Stimulated activated CD4-positive, alpha-beta T cell treated with anti-CD3 and anti-CD28 coated beads, Interleukin-1b, Interleukin-23, amount 100 ng/mL, for 48 hours (primary cell): Measurements from ENCODE around the gene NXN.
"Not testable (repeated sequence)": the region's sequence is repeated elsewhere in the genome, so short reads cannot be mapped to it uniquely, and the experiment has no call there.

Experiments
- DNase-seq: peaks from one replicate; pipeline ENCODE4 v3.0.0-alpha.2; 2020

Gene NXN

DNA sequence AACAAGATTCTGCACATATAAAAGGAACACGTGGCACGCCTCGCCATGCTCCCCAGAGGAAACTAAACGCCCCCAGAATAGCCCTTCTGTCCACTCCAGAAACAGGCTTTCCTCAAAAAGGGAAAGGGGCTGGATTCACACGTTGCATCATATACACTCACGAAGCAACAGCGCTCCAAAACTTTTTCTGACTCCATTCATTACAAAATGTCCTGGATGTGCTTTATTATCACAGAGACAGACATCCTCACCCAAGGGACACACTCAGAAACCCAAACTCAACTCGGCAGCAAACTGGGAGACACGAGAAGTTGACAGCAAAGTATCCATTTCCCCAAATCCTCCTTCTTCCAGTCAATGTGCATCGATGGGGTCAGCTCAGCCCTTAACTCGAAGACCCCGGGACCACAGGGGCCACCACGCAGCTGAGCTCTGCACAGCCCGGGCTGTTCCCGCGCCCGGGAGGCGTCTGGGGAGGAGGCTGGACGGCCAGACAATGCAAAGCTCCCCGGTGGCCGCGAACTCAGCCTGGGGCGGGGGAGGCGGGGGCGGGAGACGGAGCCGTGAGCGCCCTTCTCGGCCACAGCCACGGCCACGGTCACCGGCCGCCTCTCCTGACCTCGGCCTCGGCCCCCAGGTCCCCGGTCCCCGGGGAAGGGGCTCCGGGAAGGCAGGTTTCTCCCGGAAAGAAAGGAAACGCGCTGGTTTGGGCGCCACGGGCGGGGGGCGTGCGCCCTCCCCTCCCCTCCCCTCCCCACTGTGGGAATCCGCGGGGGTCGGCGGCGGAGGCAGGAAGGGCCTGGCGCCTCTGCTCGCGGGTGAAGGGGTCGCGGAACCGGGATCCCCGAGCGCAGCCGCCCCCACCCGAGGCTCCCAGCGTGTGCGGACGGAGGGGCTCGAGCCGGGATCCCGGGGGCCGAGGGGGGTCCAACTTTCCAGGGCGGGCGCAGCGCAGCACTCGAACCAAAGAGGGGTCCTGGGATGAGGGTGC is 1.2 kb downstream of the NXN start:
- no peak for DNase-seq

DNA sequence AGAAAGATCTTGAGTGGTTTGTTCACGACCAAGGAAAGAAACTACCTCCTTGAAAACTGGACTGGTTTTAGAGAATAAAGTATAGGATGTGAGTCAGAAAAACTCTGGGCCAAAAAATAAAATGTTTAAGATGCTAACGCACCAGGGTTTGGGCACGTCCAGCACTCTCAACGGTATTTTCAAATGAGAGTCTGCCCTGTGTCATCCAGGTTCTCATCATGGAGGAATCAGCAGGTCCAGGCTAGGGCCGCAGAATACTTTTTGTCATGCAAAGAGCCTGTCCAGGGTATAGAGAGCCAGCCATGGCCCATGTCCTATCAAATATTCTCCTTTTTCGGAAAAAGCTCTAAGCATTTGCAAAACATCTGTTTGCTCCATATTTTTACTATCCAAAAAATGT is 2.4 kb downstream of the NXN start:
- no peak for DNase-seq

DNA sequence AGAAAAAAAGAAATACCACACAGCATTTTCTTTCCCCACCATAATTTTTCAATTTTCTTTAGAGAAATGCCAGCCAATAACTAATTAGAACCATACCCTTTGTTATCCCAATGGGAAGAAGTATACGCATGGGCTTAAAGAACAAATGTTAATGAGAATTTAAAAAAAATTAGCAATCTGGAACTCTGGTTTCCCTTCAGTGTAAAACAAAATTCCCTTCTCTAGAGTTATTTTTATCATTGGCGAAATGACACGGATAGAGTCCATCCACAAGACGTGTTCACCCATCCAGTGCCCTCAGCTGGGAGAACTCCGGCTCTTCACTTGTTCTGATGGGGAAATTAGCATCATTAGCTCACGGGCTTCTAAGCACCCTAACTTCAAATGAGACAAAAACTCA is 3.3 kb downstream of the NXN start:
- DNase-seq, result no peak

DNA sequence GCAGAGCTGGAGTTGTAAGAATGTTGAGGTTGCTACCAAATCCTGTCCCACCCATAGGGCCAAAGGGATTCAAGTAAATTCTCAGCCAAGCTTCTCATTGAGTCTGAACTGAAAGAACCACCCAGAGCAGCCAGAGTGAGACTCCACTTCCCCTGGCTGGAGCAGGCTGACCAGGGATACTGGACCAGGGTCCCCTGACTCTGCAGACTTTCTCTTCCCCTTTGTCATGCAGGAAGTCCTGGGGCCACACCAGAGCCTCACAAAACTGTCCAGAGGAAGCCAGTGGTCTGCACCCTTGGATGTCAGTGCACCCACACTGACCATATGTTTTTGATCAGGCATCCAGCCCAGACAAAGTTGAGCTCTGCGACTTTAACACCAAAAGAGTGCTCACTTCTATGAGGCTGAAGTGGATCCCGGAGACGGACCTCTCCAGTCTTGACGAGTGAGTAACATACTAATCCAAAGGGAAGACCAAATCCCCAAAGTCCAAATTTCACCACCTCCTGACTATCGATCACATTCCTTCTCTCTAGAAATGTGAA is 4.1 kb downstream of the NXN start:
- DNase-seq, result no peak

DNA sequence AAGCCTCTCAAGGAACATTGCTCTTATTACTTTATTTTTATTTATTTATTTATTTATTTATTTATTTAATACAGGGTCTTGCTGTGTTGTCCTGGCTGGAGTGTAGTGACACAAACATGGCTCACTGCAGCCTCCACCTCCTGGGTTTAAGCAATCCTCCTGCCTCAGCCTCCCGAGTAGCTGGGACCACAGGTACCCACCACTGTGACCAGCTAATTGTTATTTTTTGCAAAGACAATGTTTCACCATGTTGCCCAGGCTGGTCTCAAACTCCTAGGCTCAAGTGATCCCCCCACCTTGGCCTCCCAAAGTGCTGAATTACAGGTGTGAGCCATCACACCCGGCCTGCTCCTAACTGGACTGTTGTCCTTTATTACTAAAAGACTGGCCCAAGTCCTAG is 4.8 kb downstream of the NXN start:
- not testable (repeated sequence) for DNase-seq

DNA sequence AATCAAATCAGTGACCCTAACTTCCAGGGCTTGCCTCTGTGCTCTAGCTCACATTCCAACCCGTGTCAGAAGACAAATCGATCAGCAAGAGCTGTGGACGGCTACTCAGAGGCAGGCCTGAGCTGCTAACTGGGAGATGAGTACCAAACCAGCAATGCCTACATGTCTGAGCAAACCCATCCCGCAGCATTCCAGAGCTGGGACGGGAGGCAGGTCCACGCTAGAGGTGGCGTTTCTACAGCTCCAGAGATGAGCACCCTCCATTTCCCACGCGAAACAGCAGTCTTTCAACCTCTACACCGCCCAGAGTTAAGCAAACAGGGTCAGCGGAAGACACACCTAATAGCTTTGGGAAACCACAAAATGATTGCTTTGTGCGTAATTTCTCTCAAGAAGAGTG is 6.5 kb downstream of the NXN start:
- DNase-seq, result no peak

DNA sequence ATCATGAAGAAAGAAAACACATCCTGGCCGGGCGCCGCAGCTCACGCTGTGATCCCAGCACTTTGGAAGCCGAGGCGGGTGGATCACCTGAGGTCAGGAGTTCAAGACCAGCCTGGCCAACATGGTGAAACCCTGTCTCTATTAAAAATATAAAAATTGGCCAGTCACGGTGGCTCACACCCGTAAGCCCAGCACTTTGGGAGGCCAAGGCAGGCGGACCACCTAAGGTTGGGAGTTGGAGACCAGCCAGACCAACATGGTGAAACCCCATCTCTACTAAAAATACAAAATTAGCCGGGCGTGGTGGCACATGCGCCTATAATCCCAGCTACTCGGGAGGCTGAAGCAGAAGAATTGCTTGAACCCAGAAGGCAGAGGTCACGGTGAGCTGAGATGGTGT is 7.7 kb downstream of the NXN start:
- not testable (repeated sequence) for DNase-seq

DNA sequence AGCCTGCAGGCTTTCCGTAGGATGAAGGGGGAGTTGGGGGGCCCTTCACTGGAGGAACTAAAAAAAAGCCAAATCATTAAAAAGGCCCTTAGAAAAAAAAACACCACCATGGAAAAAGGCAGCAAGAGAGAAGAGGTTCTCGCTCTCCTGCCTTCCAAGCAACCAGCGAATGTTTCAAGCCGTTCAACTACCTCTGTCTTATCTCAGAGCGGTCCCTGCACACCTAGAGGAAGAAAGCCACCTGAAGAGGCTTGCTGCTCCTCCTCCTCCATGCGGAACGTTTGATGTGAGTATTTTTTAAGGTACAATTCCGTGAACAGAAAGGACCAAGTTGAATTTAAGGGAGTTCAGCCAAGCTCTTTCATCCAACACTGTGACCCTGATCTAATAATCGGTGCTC is 9.2 kb downstream of the NXN start:
- DNase-seq, result no peak

DNA sequence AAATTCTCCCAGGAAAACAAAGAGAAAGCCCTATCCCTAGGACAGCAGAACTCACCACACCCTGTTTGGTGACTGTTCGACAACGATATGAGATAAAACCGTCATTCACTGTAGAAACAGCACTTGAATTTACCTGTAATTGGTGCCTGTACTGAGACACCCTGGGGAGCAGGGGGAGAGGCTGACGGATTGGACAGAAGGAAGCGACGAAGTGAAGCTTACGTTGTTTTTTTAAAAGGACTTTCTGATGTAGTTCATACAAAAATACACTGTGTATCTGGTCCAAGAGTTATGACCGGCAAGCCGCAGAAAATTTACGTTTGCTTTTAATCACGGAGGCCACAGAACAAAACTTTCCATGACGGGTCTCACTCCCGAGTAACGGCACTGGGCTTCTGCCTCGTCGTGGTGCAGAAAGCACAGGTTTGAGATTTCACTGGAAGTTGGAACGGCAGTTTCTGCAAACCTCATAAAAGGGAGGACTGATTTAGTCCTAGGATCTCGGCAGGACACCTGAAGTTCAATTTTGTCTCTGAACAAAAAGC is 9.7 kb downstream of the NXN start:
- no peak for DNase-seq

DNA sequence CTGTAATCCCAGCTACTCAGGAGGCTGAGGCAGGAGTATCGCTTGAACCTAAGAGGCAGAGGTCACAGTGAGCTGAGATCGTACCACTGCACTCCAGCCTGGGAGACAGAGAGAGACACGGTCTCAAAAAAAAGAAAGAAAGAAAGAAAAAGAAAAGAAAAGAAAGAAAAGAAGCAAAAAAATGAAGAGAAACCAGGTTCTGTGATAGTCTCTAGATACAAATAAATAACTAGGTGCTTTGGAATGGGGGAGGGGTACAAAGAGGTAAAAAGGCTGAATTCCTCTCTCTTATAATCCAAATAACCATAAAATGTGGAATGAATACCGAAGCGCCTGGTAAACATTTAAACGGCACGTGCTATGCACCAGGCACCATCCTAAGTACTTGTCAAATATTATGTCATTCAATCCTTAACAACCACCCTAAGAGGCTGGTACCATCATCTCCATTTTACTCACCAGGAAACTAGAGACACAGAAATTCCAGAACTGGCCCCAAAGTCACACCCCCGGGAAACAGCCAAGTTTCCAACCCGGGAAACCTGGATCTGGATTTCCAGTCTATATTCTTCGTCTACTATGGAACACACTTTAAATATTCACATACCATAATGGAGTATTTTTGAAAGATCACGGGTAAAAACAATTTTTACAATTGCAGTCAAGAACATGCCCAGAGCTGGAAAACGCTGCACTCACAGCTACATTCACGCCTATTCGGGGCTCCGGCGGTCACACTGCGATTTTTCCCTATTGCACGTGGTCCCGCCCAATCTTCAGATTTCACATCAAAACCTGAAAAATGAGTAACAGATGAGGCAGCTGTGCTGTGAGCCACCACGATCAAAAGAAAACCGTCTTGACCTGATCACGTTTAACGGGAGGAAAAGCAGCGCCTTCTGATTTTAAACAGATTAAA is 10.5 kb downstream of the NXN start:
- DNase-seq, result no peak

DNA sequence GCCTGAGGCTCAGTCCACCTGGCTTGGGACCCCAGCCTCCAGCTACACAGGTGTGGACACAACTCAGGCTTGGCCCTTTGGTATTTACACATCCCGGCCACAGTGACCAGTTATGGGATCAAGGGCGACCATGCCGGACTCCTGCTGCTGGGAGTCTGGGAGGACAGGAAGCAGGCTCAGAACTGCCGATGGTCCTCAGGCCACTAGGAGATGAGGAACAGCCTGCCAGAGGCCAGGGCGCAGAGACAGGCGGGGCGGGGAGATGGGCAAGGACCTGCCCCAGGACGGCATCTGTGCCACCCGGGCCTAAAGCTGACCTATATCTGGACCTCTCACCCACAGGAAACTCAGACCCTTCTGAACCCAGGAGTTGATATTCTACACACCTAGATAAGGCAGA is 12.5 kb downstream of the NXN start:
- no peak for DNase-seq

DNA sequence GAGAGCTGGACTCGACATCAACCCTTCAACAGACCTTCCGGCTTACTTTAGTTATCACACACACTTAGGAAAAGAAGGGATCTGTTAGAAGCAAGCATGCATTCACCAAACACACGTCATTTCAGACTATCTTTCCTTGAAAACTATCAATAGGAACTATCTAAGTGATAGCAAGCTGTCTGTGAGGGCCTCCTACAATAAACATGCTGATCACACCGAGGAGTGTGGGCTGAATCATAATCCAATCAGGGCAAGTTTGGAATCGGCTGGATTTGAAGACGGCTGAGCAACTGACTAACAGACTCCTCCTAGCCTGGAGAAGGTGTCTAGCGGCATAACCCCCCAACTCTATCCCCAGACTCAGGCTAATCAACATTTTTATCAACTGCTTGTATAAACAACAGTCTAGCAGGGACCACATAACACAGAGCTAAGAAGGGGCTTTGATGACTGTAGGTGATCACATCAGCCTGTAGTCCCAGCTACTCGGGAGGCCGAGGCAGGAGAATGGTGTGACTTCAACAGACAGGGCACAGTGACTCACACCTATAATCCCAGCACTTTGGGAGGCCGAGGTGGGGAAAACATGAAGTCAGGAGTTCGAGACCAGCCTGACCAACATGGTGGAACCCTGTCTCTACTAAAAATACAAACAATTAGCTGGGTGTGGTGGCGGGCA is 14.1 kb downstream of the NXN start:
- no peak for DNase-seq

DNA sequence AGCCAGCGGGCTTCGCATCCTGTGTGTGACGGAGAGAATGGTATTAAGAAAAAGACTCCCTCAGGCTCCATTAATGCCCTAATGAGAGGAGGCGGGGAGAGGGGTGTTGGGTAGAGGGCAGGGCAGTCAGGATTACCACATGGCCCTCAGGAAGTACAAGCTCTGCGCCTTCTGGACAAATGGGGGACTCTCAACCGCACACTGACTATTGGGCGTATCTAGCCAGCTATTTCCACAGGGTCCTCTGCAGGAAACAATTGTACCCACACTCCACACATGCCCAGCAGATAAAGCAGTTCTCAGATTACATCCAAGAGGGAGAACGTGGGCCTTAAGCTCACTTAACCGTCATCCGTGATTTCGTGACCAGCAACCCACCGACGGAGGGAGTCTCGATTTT is 14.7 kb downstream of the NXN start:
- no peak for DNase-seq

DNA sequence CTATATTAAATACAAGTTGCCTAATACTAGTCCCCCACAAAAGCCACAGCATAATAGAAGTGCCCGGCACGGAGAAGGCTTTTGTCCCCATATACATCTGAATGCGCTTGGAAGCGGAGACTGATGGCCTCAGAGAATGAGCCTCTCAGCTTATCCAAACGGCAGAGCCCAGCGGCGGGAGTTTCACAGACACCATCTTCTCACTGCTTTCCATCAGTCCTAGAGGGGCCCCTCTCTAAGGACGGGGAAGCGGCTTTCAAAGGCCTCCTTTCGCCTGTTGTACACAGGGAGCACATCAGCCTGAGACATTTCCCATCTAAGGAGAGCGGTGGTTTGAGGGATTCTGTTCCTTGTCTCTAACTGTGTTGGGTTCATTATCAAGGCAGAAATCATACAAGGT is 16.9 kb downstream of the NXN start:
- no peak for DNase-seq

DNA sequence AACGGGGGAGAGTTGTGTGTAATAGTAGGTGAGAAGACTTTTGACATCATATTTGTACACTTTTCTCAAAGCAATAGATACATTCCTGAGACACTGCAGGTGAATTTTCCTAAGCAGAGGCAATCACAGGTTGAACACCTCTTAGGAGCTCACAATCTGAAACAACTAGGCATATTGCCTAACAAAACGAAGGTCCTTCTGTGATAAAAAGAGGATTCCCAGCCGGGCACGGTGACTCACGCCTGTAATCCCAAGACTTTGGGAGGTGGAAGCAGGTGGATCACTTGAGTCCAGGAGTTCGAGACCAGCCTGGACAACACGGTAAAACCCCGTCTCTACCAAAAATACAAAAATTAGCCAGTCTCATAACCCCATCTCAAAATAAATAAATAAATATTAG is 17.4 kb downstream of the NXN start:
- no peak for DNase-seq

DNA sequence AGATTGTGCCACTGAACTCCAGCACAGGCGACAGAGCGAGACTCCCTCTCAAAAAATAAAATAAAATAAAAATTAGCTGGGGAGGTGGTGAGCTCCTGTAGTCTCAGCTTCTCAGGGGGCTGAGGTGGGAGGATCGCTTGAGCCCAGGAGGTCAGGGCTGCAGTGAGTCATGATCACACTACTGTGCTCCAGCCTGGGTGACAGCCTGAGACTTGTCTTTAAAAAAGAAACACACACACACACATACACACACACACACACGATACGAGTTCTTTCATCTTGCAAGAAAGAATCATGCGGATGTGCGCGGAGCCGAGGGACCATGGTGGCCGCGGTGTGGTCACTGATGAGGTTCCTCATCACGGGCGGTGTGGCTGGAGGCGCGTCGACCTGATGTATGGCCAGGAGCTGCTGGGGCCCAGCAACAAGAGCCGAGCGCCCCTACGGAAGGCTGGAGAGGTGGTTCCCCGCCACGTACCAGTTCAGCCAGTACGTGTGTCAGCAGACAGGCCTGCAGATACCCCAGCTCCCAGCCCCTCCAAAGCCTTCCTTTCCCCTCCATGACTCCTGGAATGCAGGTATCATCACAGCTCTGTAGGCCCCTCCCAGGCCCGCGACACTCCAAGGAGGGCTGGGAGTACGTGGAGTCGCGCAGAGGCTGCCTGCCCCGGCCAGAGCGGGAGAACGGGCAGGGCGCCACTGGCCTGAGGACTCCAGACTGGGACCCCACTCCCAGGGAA is 20.7 kb downstream of the NXN start:
- DNase-seq, result no peak

DNA sequence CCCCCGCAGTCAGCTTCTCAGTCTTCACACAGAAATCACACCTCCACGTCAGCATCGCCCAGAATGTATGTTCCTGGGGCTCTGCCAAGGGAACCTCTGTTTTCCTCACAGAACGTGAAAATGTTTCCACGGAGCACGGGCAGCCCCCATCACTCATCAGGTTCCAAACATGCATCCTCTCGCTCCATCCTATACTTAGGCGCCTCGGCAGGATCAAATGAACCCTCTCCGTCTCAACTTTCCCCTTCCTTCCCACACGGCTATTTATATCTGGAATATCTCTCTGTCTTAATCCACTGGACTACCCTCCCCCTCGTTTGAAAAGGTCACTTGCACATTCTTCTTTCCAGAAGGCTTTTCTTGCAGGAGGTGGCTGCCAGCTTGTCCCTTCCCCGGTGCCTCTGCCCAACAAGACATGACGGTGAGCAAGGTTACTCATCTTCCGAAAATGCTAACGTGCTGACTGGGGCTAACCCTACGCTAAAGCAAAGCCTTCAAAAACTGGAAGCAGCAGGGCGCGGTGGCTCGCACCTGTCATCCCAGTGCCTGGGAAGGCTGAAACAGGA is 21.6 kb downstream of the NXN start:
- no peak for DNase-seq

DNA sequence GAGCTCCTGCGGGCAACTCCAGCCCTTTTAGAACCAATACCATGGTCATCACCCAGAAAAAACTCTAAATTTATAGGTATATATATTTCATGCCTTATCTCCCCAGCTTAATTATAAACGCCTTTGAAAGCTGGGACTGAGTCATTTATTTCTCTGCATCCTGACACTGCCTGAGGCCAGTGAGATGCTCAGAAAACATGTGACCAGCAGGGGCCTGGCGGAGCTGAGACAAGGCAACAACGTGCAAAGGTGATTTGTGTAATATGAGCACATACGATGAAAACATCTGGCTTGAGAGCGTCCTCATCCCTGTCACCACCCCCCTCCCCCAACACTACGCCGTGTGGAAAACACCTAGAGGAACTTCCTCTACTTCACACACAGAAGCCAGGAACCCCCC is 22.7 kb downstream of the NXN start:
- DNase-seq, result no peak

DNA sequence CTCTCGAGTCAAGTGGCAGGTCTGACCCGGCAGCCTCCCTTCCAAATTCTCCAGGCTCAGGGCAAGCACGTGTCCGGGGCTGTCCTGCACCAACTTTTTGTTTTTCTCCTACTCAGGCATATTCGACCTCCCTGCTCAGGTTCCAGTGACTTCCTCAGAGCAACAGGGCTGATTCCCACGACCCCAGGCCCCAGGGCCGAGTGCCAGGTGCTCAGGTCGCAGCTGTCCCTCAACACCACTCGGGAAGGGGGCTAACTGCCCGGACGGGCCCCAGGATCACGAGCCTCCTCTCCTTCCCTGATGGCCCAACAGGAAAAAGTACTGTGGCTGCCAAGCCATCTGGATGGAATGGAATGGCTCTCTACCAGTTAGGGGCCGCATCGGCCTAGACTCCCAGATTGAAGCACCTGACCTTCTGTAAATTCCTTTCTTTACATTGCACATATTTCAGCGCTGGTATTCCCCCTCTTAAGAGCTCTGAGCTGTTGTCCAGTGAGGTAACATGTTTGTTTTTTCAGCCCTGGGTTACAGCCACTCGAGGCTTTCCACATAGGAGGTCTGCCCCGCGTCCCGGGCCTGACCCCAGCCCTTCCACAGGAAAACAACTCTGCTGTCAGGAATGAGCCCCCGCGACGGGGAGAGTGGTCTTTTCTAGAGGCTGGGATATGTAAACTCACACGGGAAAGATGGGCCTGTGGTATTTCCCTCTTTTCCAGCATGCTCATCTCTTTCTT is 25.0 kb downstream of the NXN start:
- DNase-seq, result no peak

DNA sequence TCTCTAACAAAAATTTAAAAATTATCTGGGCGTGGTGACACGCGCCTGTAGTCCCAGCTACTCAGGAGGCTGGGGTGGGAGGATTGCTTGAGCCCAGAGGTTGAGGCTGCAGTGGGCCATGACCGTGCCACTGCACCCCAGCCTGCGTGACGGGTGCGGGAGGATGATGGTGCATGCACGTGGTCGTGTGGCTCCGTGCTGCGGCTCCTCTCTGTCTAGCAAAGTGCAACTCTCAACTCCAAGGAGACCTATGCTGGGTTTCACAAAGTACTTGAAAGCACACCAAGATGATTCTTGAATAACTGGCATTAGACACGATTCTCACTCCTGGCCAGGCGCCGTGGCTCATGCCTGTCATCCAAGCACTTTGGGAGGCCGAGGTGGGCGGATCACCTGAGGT is 25.8 kb downstream of the NXN start:
- DNase-seq, result no peak

DNA sequence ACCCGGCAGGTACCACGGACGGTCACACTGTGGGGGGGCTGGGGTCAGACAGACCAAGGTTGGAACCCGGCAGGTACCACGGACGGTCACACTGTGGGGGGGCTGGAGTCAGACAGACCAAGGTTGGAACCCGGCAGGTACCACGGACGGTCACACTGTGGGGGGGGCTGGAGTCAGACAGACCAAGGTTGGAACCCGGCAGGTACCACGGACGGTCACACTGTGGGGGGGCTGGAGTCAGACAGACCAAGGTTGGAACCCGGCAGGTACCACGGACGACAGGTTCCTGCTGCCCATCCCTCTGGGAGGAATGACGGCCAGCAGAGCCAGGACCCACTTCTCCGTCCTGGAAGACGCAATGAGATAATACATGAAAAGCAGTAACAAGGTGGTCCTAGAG is 27.0 kb downstream of the NXN start:
- DNase-seq, result not testable (repeated sequence)
